ENCODE results near the gene SCARF2.

DNA sequence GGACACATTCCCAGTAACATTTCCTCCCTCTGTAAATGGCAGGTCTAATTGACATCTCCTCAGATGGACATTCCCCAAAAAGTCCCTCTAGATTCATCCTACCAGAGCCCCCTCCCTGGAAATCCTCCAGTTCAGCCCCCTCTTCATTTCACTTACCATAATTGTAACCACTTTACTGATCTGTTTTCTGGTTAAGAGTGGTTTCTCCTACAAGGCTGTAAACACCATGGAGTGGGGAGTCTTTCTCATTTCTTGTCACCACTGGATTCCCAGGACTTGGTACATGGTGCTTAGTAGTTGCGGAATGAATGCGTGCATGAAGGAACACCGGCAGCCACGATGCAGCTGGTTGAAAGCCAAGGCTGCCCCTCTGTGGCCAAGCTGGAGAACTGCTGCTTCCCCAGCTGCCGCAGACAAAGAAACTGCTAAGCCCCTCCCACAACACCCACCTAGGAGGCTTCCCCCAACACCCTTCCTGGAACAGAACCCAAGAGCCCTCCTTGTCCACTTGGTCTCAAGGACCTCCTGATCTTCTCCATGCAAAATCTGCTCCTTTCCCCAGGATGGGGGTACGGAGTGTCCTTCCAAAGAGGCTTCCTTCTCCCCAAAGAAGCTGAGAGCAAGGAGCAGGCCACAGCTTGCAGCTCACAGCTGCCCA, 18.6 kb upstream of the SCARF2 start:
- no peak for TF ChIP-seq POLR2AphosphoS5 (IDR thresholded peaks at IDR 0.05; ENCODE audit: low read depth, low read length)
- TF ChIP-seq TAF1 (IDR thresholded peaks at IDR 0.05; ENCODE audit: borderline replicate concordance, insufficient read depth, low read length), result no peak
- TF ChIP-seq SIN3A (IDR thresholded peaks at IDR 0.05; ENCODE audit: borderline replicate concordance, insufficient read depth, low read length), result no peak
- TF ChIP-seq, protein P1, sequence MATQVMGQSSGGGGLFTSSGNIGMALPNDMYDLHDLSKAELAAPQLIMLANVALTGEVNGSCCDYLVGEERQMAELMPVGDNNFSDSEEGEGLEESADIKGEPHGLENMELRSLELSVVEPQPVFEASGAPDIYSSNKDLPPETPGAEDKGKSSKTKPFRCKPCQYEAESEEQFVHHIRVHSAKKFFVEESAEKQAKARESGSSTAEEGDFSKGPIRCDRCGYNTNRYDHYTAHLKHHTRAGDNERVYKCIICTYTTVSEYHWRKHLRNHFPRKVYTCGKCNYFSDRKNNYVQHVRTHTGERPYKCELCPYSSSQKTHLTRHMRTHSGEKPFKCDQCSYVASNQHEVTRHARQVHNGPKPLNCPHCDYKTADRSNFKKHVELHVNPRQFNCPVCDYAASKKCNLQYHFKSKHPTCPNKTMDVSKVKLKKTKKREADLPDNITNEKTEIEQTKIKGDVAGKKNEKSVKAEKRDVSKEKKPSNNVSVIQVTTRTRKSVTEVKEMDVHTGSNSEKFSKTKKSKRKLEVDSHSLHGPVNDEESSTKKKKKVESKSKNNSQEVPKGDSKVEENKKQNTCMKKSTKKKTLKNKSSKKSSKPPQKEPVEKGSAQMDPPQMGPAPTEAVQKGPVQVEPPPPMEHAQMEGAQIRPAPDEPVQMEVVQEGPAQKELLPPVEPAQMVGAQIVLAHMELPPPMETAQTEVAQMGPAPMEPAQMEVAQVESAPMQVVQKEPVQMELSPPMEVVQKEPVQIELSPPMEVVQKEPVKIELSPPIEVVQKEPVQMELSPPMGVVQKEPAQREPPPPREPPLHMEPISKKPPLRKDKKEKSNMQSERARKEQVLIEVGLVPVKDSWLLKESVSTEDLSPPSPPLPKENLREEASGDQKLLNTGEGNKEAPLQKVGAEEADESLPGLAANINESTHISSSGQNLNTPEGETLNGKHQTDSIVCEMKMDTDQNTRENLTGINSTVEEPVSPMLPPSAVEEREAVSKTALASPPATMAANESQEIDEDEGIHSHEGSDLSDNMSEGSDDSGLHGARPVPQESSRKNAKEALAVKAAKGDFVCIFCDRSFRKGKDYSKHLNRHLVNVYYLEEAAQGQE (IDR thresholded peaks at IDR 0.05; ENCODE audit: insufficient read depth in 1 of 2, low read depth in 2 of 2, low read length in 2 of 2), result no peak
